Endothelial cell of umbilical vein (primary cell): Measurements from ENCODE around the gene ROPN1B.

Experiments used
- CTCF ChIP-seq, 2 donors: IDR thresholded peaks; 1 replicate in 1 of 2; 2 replicates in 1 of 2; pipeline ENCODE4 v1.5.1; 2011; ENCODE audit warnings: low read length in 2 of 2, mild to moderate bottlenecking in 2 of 2, moderate library complexity in 2 of 2, control low read depth in 1 of 2, inconsistent platforms in 1 of 2, low read depth in 1 of 2; ENCODE audit not compliant: insufficient read depth in 1 of 2; ENCODE audit errors: extremely low read depth in 1 of 2
- MAX ChIP-seq: IDR thresholded peaks from 2 replicates; pipeline ENCODE4 v1.6.1; 2011; ENCODE audit not compliant: insufficient read depth, insufficient read length
- POLR2A ChIP-seq: IDR thresholded peaks from 2 replicates; pipeline ENCODE4 v1.6.1; 2012; ENCODE audit warnings: low read depth, mild to moderate bottlenecking, control low read depth, low read length
- POLR2AphosphoS5 ChIP-seq: IDR thresholded peaks from 2 replicates; pipeline ENCODE4 v1.6.1; 2012; ENCODE audit warnings: low read depth, mild to moderate bottlenecking, control low read depth, low read length, moderate library complexity; ENCODE audit not compliant: insufficient read depth

- TF ChIP-seq CTCF (IDR thresholded peaks at IDR 0.05; ENCODE audit: extremely low read depth in 1 of 2, insufficient read depth in 1 of 2, low read depth in 1 of 2, low read length in 2 of 2) (no peak), POLR2A (no peak), POLR2AphosphoS5 (no peak), MAX (no peak)
Observed at GRCh38 chr3:126029241-126029640, 60.3 kb downstream of the ROPN1B start.
